OCI-LY3 (cell line): ENCODE data around the gene C2orf68.

Experiments
- CTCF ChIP-seq: fragments of 200-600, 300-600 bp; sonication (generic); IDR thresholded peaks from 2 replicates; pipeline ENCODE4 v1.5.1; 2014; ENCODE audit warnings: antibody characterized with exemption, low read length, low read depth
- EZH2phosphoT487 ChIP-seq: fragments of 200-600 bp; shearing (Covaris generic); IDR thresholded peaks from 2 replicates; pipeline ENCODE4 v1.6.1; 2018; ENCODE audit warnings: antibody characterized with exemption, mixed run types, low read depth

- no peak for TF ChIP-seq CTCF
- TF ChIP-seq EZH2phosphoT487, result no peak
These were observed 11.7 kb downstream of the C2orf68 start for GRCh38 chr2:85600235-85600575.
